AG09309 (cell line): ENCODE measurements around the gene TNFRSF12A.
"Not testable (repeated sequence)": the region's sequence is repeated elsewhere in the genome, so short reads cannot be mapped to it uniquely, and the experiment has no call there.

Experiments
- DNase-seq: peaks from one replicate; pipeline ENCODE4 v3.0.0-alpha.2; 2010; ENCODE audit warnings: low read depth
- H3K4me3 ChIP-seq: 2 replicates; pipeline ENCODE4 v1.5.1; 2011; ENCODE audit warnings: mild to moderate bottlenecking, low read depth, low read length, moderate library complexity; ENCODE audit not compliant: control insufficient read depth
- TF ChIP-seq, protein P1 (sequence below): IDR thresholded peaks from 2 replicates; pipeline ENCODE4 v1.5.1; 2011; ENCODE audit warnings: mild to moderate bottlenecking, low read depth, low read length, inconsistent platforms; ENCODE audit not compliant: insufficient read depth, control insufficient read depth; ENCODE audit errors: missing control alignments

TNFRSF12A gene

DNA sequence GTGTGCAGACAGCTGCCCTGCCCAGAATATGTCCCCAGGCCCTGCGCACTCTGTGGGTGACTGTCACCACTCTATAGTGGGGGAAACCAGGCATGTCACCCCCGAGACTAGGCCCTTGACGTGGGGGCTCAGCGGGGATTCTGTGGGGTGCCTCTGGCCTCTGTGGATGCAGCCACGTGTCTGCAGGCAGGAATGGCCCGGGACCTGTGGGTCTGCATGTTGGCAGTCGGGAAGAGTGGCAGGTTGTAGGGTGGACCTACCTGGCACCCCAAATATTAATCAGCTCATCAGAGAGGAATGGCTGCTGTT lies 46.2 kb downstream of the TNFRSF12A start:
- DNase-seq = no peak
- no peak overlapping the region for H3K4me3 ChIP-seq
- TF ChIP-seq, protein P1, sequence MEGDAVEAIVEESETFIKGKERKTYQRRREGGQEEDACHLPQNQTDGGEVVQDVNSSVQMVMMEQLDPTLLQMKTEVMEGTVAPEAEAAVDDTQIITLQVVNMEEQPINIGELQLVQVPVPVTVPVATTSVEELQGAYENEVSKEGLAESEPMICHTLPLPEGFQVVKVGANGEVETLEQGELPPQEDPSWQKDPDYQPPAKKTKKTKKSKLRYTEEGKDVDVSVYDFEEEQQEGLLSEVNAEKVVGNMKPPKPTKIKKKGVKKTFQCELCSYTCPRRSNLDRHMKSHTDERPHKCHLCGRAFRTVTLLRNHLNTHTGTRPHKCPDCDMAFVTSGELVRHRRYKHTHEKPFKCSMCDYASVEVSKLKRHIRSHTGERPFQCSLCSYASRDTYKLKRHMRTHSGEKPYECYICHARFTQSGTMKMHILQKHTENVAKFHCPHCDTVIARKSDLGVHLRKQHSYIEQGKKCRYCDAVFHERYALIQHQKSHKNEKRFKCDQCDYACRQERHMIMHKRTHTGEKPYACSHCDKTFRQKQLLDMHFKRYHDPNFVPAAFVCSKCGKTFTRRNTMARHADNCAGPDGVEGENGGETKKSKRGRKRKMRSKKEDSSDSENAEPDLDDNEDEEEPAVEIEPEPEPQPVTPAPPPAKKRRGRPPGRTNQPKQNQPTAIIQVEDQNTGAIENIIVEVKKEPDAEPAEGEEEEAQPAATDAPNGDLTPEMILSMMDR = no peak

DNA sequence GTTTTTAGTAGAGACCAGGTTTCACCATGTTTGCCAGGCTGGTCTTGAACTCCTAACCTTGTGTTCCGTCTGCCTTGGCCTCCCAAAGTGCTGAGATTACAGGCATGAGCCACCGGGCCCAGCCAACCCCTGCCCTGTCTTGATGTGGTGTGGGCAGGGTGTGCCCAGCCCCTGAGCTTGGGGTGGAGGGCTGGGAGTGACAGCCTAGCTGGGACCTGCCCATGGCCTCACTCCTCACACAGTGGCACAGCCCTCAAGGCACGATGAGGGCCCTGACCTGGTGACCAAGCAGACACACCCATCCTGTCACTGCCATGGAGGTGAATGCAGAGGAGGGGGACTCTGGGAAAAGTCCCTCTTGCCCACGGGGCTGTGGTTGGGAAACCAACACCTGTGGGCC lies 48.3 kb downstream of the TNFRSF12A start:
- no peak for DNase-seq
- TF ChIP-seq, protein P1 = no peak
- no peak overlapping the region for H3K4me3 ChIP-seq

DNA sequence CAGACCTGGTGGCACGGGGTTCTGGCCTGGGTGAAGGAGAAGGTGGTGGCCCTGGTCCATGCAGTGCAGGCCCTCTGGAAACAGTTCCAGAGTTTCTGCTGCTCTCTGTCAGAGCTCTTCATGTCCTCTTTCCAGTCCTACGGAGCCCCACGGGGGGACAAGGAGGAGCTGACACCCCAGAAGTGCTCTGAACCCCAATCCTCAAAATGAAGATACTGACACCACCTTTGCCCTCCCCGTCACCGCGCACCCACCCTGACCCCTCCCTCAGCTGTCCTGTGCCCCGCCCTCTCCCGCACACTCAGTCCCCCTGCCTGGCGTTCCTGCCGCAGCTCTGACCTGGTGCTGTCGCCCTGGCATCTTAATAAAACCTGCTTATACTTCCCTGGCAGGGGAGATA lies 49.0 kb downstream of the TNFRSF12A start:
- H3K4me3 ChIP-seq, DNase-seq: not testable (repeated sequence)

DNA sequence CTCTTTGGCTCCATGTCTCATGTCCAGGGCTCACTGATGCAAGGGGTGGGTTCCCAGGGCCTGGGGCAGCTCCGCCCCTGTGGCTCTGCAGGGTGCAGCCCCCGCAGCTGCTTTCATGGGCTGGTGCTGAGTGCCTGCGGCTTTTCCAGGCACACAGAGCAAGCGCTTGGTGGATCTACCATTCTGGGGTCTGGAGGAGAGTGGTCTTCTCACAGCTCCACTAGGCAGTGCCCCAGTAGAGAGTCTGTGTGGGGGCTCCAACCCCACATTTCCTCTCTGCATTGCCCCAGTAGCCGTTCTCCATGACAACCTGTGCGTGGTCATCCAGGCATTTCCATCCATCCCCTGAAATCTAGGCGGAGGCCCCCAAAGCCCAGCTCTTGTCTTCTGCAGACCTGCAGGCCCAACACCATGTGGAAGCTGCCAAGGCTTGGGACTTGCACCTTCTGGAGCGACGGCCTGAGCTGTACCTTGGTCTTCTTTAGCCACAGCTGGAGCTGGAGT lies 50.5 kb downstream of the TNFRSF12A start:
- no peak overlapping the region for H3K4me3 ChIP-seq
- TF ChIP-seq, protein P1 = no peak
- DNase-seq = no peak

DNA sequence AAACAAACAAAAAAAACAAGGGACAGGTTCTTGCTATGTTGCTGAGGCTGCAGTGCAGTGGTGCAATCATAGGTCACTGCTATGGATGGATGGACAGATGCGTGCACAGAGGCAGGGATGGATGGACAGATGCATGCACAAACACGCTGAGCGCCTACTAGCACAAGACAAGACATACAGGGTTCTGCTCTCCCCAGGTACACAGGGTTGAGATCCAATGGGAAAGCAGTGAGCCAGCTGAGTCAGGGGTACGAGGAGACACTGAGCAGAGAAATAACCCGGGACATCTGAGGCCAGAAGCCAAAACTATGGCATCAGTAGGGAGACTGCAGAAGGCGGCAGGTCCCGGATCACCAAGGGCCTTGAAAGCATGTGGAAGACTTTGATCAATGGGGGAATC lies 51.5 kb downstream of the TNFRSF12A start:
- H3K4me3 ChIP-seq = no peak overlapping the region
- TF ChIP-seq, protein P1 = no peak
- no peak for DNase-seq
